ENCODE data around the gene PAGE2B. TPM values are rescaled to one million over a fixed set of nuclear protein-coding genes. Genes with fewer than 3 reads are reported as not detected.

The PAGE2B gene
- total RNA-seq, 2 donors from 2014 or later = not detected

DNA sequence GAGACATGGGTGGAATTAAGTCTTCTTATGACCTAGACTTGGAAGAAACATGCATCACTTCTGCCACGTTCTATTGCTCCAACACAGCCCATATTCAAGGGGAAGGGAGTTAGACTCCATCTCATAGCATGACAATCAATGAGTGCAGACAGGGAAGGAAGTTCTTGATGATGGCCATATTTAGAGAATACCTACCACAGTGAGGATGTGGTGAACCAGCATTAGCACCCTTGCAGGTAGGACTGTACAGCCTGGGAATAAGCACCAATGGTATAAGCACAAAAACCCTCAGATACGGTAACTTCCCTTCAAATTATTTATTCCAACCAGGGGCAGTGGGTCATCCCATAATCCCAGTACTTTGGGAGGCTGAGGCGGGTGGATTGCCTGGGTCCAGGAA, 43.7 kb downstream of the PAGE2B start:
- no peak for DNase-seq
- Histone ChIP-seq H3K9ac (ENCODE audit: extremely low read depth, low read length, poor library complexity, severe bottlenecking) (no peak overlapping the region), H3K27ac (ENCODE audit: low read depth, low read length) (no peak overlapping the region), H3K4me3 (ENCODE audit: low read length) (no peak overlapping the region), H3K36me3 (ENCODE audit: control insufficient read depth, insufficient read depth, low read length) (no peaks in the 10 kb centered on the region), H3K4me1 (ENCODE audit: control insufficient read depth, insufficient read depth, low read length) (peaks cover 16% of the 10 kb centered on the region), H3K9me3 (ENCODE audit: control insufficient read depth, low read length) (no peaks in the 10 kb centered on the region), H3K27me3 (ENCODE audit: control insufficient read depth, insufficient read depth, low read length, poor library complexity, severe bottlenecking) (no peaks in the 10 kb centered on the region)
- no peak overlapping the region for H3K4me3 Mint-ChIP-seq
- no peaks in the 10 kb centered on the region for H3K36me3 Mint-ChIP-seq (ENCODE audit: low read depth)
- no peak overlapping the region for H3K27ac Mint-ChIP-seq
- H3K27me3 Mint-ChIP-seq (ENCODE audit: insufficient read depth) = no peaks in the 10 kb centered on the region
- TF ChIP-seq, protein P1, sequence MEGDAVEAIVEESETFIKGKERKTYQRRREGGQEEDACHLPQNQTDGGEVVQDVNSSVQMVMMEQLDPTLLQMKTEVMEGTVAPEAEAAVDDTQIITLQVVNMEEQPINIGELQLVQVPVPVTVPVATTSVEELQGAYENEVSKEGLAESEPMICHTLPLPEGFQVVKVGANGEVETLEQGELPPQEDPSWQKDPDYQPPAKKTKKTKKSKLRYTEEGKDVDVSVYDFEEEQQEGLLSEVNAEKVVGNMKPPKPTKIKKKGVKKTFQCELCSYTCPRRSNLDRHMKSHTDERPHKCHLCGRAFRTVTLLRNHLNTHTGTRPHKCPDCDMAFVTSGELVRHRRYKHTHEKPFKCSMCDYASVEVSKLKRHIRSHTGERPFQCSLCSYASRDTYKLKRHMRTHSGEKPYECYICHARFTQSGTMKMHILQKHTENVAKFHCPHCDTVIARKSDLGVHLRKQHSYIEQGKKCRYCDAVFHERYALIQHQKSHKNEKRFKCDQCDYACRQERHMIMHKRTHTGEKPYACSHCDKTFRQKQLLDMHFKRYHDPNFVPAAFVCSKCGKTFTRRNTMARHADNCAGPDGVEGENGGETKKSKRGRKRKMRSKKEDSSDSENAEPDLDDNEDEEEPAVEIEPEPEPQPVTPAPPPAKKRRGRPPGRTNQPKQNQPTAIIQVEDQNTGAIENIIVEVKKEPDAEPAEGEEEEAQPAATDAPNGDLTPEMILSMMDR (conservative IDR thresholded peaks at IDR 0.05) = no peak
- 96% methylated on average over 3 of the region's 3 CpGs; no CpG with 5 or more reads in 1 of the 2 experiments for WGBS, 2 experiments (ENCODE audit: insufficient coverage in 1 of 2, insufficient read length in 1 of 2)
- peaks cover 45% of the 10 kb centered on the region for H3K9me3 Mint-ChIP-seq
- H3K4me1 Mint-ChIP-seq = peaks cover 35% of the 10 kb centered on the region

DNA sequence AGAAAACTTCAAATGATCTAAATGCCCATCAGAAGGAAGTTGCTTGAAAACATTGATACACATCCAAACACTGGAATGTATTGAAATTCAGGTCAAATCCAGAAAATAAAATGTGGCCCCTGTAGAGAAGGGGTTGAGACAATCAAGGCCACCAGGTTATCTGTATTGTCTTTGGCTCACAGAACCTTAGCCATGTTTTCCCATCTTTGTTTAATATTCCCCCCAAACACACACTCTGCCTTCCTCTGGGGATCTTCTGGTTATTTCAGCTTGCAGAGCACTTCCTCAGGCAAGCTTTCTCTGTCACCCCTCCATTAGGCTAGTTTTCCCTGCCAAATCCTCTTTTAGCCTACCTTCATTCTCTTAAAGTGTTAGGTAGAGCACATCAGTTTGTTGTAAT, 44.4 kb downstream of the PAGE2B start:
- H3K36me3 Mint-ChIP-seq (ENCODE audit: low read depth) = no peaks in the 10 kb centered on the region
- Histone ChIP-seq H3K27me3 (ENCODE audit: control insufficient read depth, insufficient read depth, low read length, poor library complexity, severe bottlenecking) (no peaks in the 10 kb centered on the region), H3K9ac (ENCODE audit: extremely low read depth, low read length, poor library complexity, severe bottlenecking) (no peak overlapping the region), H3K4me1 (ENCODE audit: control insufficient read depth, insufficient read depth, low read length) (peaks cover 16% of the 10 kb centered on the region), H3K9me3 (ENCODE audit: control insufficient read depth, low read length) (no peaks in the 10 kb centered on the region), H3K4me3 (ENCODE audit: low read length) (no peak overlapping the region), H3K36me3 (ENCODE audit: control insufficient read depth, insufficient read depth, low read length) (no peaks in the 10 kb centered on the region), H3K27ac (ENCODE audit: low read depth, low read length) (no peak overlapping the region)
- H3K27ac Mint-ChIP-seq = peak overlapping the region; percentile 27
- DNase-seq = no peak
- H3K9me3 Mint-ChIP-seq = peaks cover 52% of the 10 kb centered on the region
- TF ChIP-seq, protein P1 (conservative IDR thresholded peaks at IDR 0.05) = no peak
- peaks cover 35% of the 10 kb centered on the region for H3K4me1 Mint-ChIP-seq
- no peak overlapping the region for H3K4me3 Mint-ChIP-seq
- H3K27me3 Mint-ChIP-seq (ENCODE audit: insufficient read depth) = no peaks in the 10 kb centered on the region

DNA sequence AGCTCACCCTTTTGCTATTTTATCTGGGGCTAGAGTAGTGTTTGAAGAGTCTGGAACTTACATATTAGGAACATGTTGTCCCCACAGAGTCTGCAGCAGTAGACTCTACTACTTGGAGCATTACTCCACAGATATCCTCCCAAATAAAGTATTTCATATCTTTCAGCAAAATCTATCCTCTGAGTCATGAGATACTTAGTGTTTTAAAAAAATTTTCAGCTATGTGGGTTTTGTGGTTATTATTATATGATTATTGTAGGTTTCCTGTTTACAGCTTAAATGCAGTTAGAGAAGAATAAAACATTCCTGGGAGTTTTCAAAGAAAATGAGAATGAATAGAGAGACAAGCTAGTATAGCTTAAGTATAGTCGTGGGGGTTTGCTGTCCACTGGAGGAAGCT, 44.9 kb downstream of the PAGE2B start:
- DNase-seq = no peak
- Mint-ChIP-seq H3K4me1 (peaks cover 35% of the 10 kb centered on the region), H3K27me3 (ENCODE audit: insufficient read depth) (no peaks in the 10 kb centered on the region), H3K4me3 (no peak overlapping the region), H3K27ac (peak overlapping the region; percentile 84), H3K9me3 (peaks cover 52% of the 10 kb centered on the region), H3K36me3 (ENCODE audit: low read depth) (no peaks in the 10 kb centered on the region)
- Histone ChIP-seq H3K9ac (ENCODE audit: extremely low read depth, low read length, poor library complexity, severe bottlenecking) (no peak overlapping the region), H3K4me3 (ENCODE audit: low read length) (no peak overlapping the region), H3K36me3 (ENCODE audit: control insufficient read depth, insufficient read depth, low read length) (no peaks in the 10 kb centered on the region), H3K27me3 (ENCODE audit: control insufficient read depth, insufficient read depth, low read length, poor library complexity, severe bottlenecking) (no peaks in the 10 kb centered on the region), H3K4me1 (ENCODE audit: control insufficient read depth, insufficient read depth, low read length) (peaks cover 16% of the 10 kb centered on the region), H3K9me3 (ENCODE audit: control insufficient read depth, low read length) (no peaks in the 10 kb centered on the region), H3K27ac (ENCODE audit: low read depth, low read length) (no peak overlapping the region)
- no CpG with 5 or more reads among the region's 1 CpG for WGBS, 2 experiments (ENCODE audit: insufficient coverage in 1 of 2, insufficient read length in 1 of 2)
- TF ChIP-seq, protein P1 (conservative IDR thresholded peaks at IDR 0.05) = no peak
